ENCODE results near the gene S100A16. TPM values are rescaled to one million over a fixed set of nuclear protein-coding genes. Genes with fewer than 3 reads are reported as not detected.

S100A16 gene
- total RNA-seq, 2 experiments from 2014 or later, result not detected

DNA sequence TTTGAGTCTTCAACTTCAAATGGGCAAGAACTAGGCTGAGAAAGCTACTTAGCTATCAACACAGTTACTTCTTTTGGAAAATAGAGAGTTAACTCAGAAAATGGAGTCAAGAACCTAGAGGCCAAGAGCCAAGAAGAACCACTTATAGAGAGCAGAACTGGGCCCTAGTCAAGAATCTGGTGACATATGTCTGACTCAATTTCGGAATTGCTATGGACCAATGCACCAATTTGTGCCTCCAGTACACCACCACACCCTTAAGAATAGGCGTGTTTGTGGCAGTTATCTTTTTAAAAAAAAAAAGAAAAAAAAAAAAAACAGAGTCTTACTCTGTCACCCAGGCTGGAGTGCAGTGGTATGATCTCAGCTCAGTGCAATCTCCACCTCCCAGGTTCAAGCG is 55.1 kb downstream of the S100A16 start:
- no peak for TF ChIP-seq EZH2phosphoT487 (IDR thresholded peaks at IDR 0.05; ENCODE audit: borderline replicate concordance, low read depth, low read length)
- TF ChIP-seq, protein P1, sequence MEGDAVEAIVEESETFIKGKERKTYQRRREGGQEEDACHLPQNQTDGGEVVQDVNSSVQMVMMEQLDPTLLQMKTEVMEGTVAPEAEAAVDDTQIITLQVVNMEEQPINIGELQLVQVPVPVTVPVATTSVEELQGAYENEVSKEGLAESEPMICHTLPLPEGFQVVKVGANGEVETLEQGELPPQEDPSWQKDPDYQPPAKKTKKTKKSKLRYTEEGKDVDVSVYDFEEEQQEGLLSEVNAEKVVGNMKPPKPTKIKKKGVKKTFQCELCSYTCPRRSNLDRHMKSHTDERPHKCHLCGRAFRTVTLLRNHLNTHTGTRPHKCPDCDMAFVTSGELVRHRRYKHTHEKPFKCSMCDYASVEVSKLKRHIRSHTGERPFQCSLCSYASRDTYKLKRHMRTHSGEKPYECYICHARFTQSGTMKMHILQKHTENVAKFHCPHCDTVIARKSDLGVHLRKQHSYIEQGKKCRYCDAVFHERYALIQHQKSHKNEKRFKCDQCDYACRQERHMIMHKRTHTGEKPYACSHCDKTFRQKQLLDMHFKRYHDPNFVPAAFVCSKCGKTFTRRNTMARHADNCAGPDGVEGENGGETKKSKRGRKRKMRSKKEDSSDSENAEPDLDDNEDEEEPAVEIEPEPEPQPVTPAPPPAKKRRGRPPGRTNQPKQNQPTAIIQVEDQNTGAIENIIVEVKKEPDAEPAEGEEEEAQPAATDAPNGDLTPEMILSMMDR (conservative IDR thresholded peaks at IDR 0.05; ENCODE audit: low read length), result no peak
- no peaks in the 10 kb centered on the region for H3K79me2 ChIP-seq (ENCODE audit: insufficient read depth, low read depth, low read length)
- no peaks in the 10 kb centered on the region for H4K20me1 ChIP-seq (ENCODE audit: insufficient read depth, low read length)
- no peak for DNase-seq (ENCODE audit: low spot score)
- no peak overlapping the region for H2AFZ ChIP-seq (ENCODE audit: low read length)
- CTCF ChIA-PET (ENCODE audit: unreplicated experiment), result interaction anchor here (0.6 kb wide), 1 partner anchor 683 kb away, joined by 3 read pairs; no protein-coding TSS in a partner anchor
- H3K9me3 ChIP-seq (ENCODE audit: low read length), result no peaks in the 10 kb centered on the region
- no peak overlapping the region for H3K4me3 ChIP-seq (ENCODE audit: low read depth, low read length, poor library complexity, severe bottlenecking)
- intact Hi-C loops (cut with micrococcal nuclease; ENCODE audit: unreplicated experiment), result no loop called here
- BruUV-seq (replicated peaks), result no TSS peak
- POLR2A ChIA-PET, result interaction anchor here (0.6 kb wide), 1 partner anchor 35 kb away, joined by 3 read pairs; no protein-coding TSS in a partner anchor
- H3K4me2 ChIP-seq (ENCODE audit: low read length), result no peak overlapping the region
- H3K27ac ChIP-seq (ENCODE audit: low read depth, low read length, poor library complexity, severe bottlenecking), result no peak overlapping the region
- H3K4me1 ChIP-seq (ENCODE audit: insufficient read depth, low read length, poor library complexity, severe bottlenecking), result no peaks in the 10 kb centered on the region
- H3K9me2 ChIP-seq (ENCODE audit: insufficient read depth, low read length), result no peaks in the 10 kb centered on the region
- no peaks in the 10 kb centered on the region for H3K36me3 ChIP-seq (ENCODE audit: insufficient read depth, low read length)

Other genes with a start within 250 kb of the S100A16 start
- not detected in 2 replicates for gene S100A12, start 237.5 kb downstream of the S100A16 start, total RNA-seq (2014; rRNA removed; shearing (Covaris generic))
- not detected in 2 replicates for gene S100A12, start 237.5 kb downstream of the S100A16 start, total RNA-seq (2022)
- gene S100A8, start 222.1 kb downstream of the S100A16 start, total RNA-seq (2014; rRNA removed; shearing (Covaris generic)), result not detected in 2 replicates
- not detected in 2 replicates for gene S100A8, start 222.1 kb downstream of the S100A16 start, total RNA-seq (2022)
- not detected in 2 replicates for gene S100A7A, start 196.6 kb downstream of the S100A16 start, total RNA-seq (2014; rRNA removed; shearing (Covaris generic))
- not detected in 2 replicates for gene S100A7A, start 196.6 kb downstream of the S100A16 start, total RNA-seq (2022)
- not detected in 2 replicates for gene S100A7, start 152.5 kb downstream of the S100A16 start, total RNA-seq (2014; rRNA removed; shearing (Covaris generic))
- gene S100A7, start 152.5 kb downstream of the S100A16 start, total RNA-seq (2022), result not detected in 2 replicates
- not detected in 2 replicates for gene S100A6, start 77.1 kb downstream of the S100A16 start, total RNA-seq (2014; rRNA removed; shearing (Covaris generic))
- gene S100A6, start 77.1 kb downstream of the S100A16 start, total RNA-seq (2022), result not detected in 2 replicates
- gene S100A5, start 72.2 kb downstream of the S100A16 start, total RNA-seq (2014; rRNA removed; shearing (Covaris generic)), result not detected in 2 replicates
- not detected in 2 replicates for gene S100A5, start 72.2 kb downstream of the S100A16 start, total RNA-seq (2022)
- gene S100A4, start 67.3 kb downstream of the S100A16 start, total RNA-seq (2014; rRNA removed; shearing (Covaris generic)), result 1.6 and 3.6 TPM in 2 replicates
- 0.53 and 1.9 TPM in 2 replicates for gene S100A4, start 67.3 kb downstream of the S100A16 start, total RNA-seq (2022)
- not detected in 2 replicates for gene S100A3, start 63.9 kb downstream of the S100A16 start, total RNA-seq (2014; rRNA removed; shearing (Covaris generic))
- gene S100A3, start 63.9 kb downstream of the S100A16 start, total RNA-seq (2022), result not detected in 2 replicates
- gene S100A2, start 47.3 kb downstream of the S100A16 start, total RNA-seq (2014; rRNA removed; shearing (Covaris generic)), result not detected in 2 replicates
- 1.4 TPM in 1 of 2 replicates, not detected in the other for gene S100A2, start 47.3 kb downstream of the S100A16 start, total RNA-seq (2022)
- gene S100A14, start 3.2 kb upstream of the S100A16 start, total RNA-seq (2014; rRNA removed; shearing (Covaris generic)), result not detected in 2 replicates
- gene S100A14, start 3.2 kb upstream of the S100A16 start, total RNA-seq (2022), result not detected in 2 replicates
- 2.7 and 4.8 TPM in 2 replicates for gene S100A13, start 14.4 kb upstream of the S100A16 start, total RNA-seq (2014; rRNA removed; shearing (Covaris generic))
- 6.9 and 10.3 TPM in 2 replicates for gene S100A13, start 14.4 kb upstream of the S100A16 start, total RNA-seq (2022)
- gene S100A1, start 15.3 kb upstream of the S100A16 start, total RNA-seq (2014; rRNA removed; shearing (Covaris generic)), result not detected in 2 replicates
- not detected in 2 replicates for gene S100A1, start 15.3 kb upstream of the S100A16 start, total RNA-seq (2022)
- gene CHTOP, start 20.9 kb upstream of the S100A16 start, total RNA-seq (2014; rRNA removed; shearing (Covaris generic)), result 70.9 and 85.3 TPM in 2 replicates
- gene CHTOP, start 20.9 kb upstream of the S100A16 start, total RNA-seq (2022), result 106 and 107 TPM in 2 replicates
- 33.2 and 44.5 TPM in 2 replicates for gene SNAPIN, start 45.6 kb upstream of the S100A16 start, total RNA-seq (2014; rRNA removed; shearing (Covaris generic))
- 31.1 and 33.7 TPM in 2 replicates for gene SNAPIN, start 45.6 kb upstream of the S100A16 start, total RNA-seq (2022)
- gene ILF2, start 57.9 kb upstream of the S100A16 start, total RNA-seq (2014; rRNA removed; shearing (Covaris generic)), result 287 and 300 TPM in 2 replicates
- 319 and 334 TPM in 2 replicates for gene ILF2, start 57.9 kb upstream of the S100A16 start, total RNA-seq (2022)
- gene NPR1, start 65.6 kb upstream of the S100A16 start, total RNA-seq (2014; rRNA removed; shearing (Covaris generic)), result 0.03 TPM in 1 of 2 replicates, not detected in the other
- not detected in 2 replicates for gene NPR1, start 65.6 kb upstream of the S100A16 start, total RNA-seq (2022)
- gene INTS3, start 114.9 kb upstream of the S100A16 start, total RNA-seq (2014; rRNA removed; shearing (Covaris generic)), result 31.6 and 33.5 TPM in 2 replicates
- gene INTS3, start 114.9 kb upstream of the S100A16 start, total RNA-seq (2022), result 65.8 and 67.3 TPM in 2 replicates
- 3.3 and 4.5 TPM in 2 replicates for gene SLC27A3, start 162.3 kb upstream of the S100A16 start, total RNA-seq (2014; rRNA removed; shearing (Covaris generic))
- 7.7 and 10.2 TPM in 2 replicates for gene SLC27A3, start 162.3 kb upstream of the S100A16 start, total RNA-seq (2022)